K562 (cell line): ENCODE data around the gene COQ8A. TPM values are rescaled to one million over a fixed set of nuclear protein-coding genes. Genes with fewer than 3 reads are reported as not detected.

Experiments
- ATAC-seq: fragments of 200-7000 bp; cut with Tn5 transposase; 3 replicates; pipeline ENCODE4 v1.9.1; 2020; ENCODE audit warnings: moderate library complexity
- BruUV-seq: library from RNA; stranded (reverse); fragments of 400-500 nt; replicated peaks from 2 replicates; lab custom pipeline; 2021; lab: Mats Ljungman, UMichigan
- CTCF ChIA-PET: fragments of 300-600 bp; formaldehyde crosslinking; extraction: SDS; loops from one replicate; lab custom pipeline; 2021; ENCODE audit warnings: low intra/inter-chr PET ratio; lab: Yijun Ruan, JAX
- POLR2A ChIA-PET: fragments of 300-600, 350-650 bp; sonication (Branson Sonifier 250); formaldehyde crosslinking; extraction: SDS; loops from one replicate; lab custom pipeline; 2021; ENCODE audit warnings: antibody characterized with exemption, inconsistent platforms; lab: Yijun Ruan, JAX
- DNase-seq, 4 experiments: peaks; one replicate each; pipeline versions ENCODE4 v3.0.0 to v3.0.0-alpha.2; 2011 to 2018; ENCODE audit warnings: low spot score in 3 of 4, mixed read lengths in 3 of 4; ENCODE audit errors: extremely low read depth in 1 of 4
- FAIRE-seq: peaks from 2 replicates; lab custom pipeline; 2011; peaks lifted over from hg19 to GRCh38; lab: Jason Lieb, UNC
- H2AFZ ChIP-seq: 2 replicates; pipeline ENCODE4 v1.6.0; 2011; ENCODE audit warnings: low read depth, low read length, control low read depth, inconsistent platforms
- H3K27ac ChIP-seq: fragments of 200-600 bp; 3 replicates; pipeline ENCODE4 v1.8.0; 2011; ENCODE audit warnings: low read depth, mild to moderate bottlenecking, control low read depth, inconsistent platforms, low read length, moderate library complexity, mixed read lengths; ENCODE audit errors: extremely low read depth
- H3K27me3 ChIP-seq, 2 experiments: fragments of 300-600 bp in 1 of 2; 2 replicates in 1 of 2; 3 replicates in 1 of 2; pipeline versions ENCODE4 v1.6.0 to v1.8.0; 2011; ENCODE audit warnings: inconsistent platforms in 2 of 2, low read length in 2 of 2, mild to moderate bottlenecking in 1 of 2, mixed read lengths in 1 of 2, moderate library complexity in 1 of 2; ENCODE audit not compliant: control insufficient read depth in 2 of 2, insufficient read depth in 2 of 2
- H3K36me3 ChIP-seq: fragments of 300-600 bp; 3 replicates; pipeline ENCODE4 v1.8.0; 2011; ENCODE audit warnings: mild to moderate bottlenecking, low read length, inconsistent platforms; ENCODE audit not compliant: control insufficient read depth, insufficient read depth
- H3K4me1 ChIP-seq, 2 experiments: fragments of 200-600 bp in 1 of 2; replicated peaks in 1 of 2; 2 replicates in 1 of 2; 3 replicates in 1 of 2; pipeline versions ENCODE4 v1.5.1 to v1.8.0; 2011; ENCODE audit warnings: inconsistent platforms in 2 of 2, low read length in 2 of 2, mild to moderate bottlenecking in 1 of 2, mixed read lengths in 1 of 2, moderate library complexity in 1 of 2; ENCODE audit not compliant: control insufficient read depth in 2 of 2, insufficient read depth in 2 of 2
- H3K4me2 ChIP-seq: 2 replicates; pipeline ENCODE4 v1.6.1; 2011; ENCODE audit warnings: low read length, control low read depth, inconsistent platforms, mixed read lengths; ENCODE audit not compliant: insufficient read depth
- H3K4me3 ChIP-seq: fragments of 200-600 bp; sonication (generic), shearing (Covaris generic); 2 replicates; pipeline ENCODE4 v1.5.1; 2016; ENCODE audit warnings: control low read depth, inconsistent platforms
- H3K79me2 ChIP-seq: fragments of 200-600 bp; 3 replicates; pipeline ENCODE4 v1.8.0; 2011; ENCODE audit warnings: low read length, inconsistent platforms; ENCODE audit not compliant: control insufficient read depth, insufficient read depth
- H3K9ac ChIP-seq, 2 experiments: 2 replicates each; pipeline versions ENCODE4 v1.6.0 to v1.6.1; 2011; ENCODE audit warnings: low read depth in 2 of 2, low read length in 2 of 2, control low read depth in 1 of 2, inconsistent platforms in 1 of 2, mild to moderate bottlenecking in 1 of 2, mixed read lengths in 1 of 2; ENCODE audit not compliant: insufficient read depth in 1 of 2
- H3K9me1 ChIP-seq: one replicate; pipeline ENCODE4 v1.6.0; 2011; ENCODE audit warnings: inconsistent platforms, mild to moderate bottlenecking, low read length, moderate library complexity; ENCODE audit not compliant: control insufficient read depth, insufficient read depth
- H3K9me3 ChIP-seq: replicated peaks from 2 replicates; pipeline ENCODE4 v1.5.1; 2011; ENCODE audit warnings: low read depth, low read length, inconsistent platforms; ENCODE audit not compliant: control insufficient read depth, insufficient read depth
- H4K20me1 ChIP-seq: replicated peaks from 2 replicates; pipeline ENCODE4 v1.6.1; 2011; ENCODE audit warnings: low read length, inconsistent platforms, mixed read lengths; ENCODE audit not compliant: control insufficient read depth, insufficient read depth
- KDM2B ChIP-seq: fragments of 250-450 bp; sonication (Bioruptor Pico); IDR thresholded peaks from 2 replicates; pipeline ENCODE4 v1.8.0; 2021; ENCODE audit warnings: mild to moderate bottlenecking, moderate library complexity
- KLF10 ChIP-seq: fragments of 250-450 bp; sonication (Bioruptor Pico); IDR thresholded peaks from 2 replicates; pipeline ENCODE4 v1.6.1; 2021; ENCODE audit warnings: matching md5 sums
- RCOR1 ChIP-seq, 2 experiments: IDR thresholded peaks; 2 replicates each; pipeline ENCODE4 v1.6.1; 2012; ENCODE audit warnings: low read depth in 2 of 2, low read length in 2 of 2, borderline replicate concordance in 1 of 2, improper control_type of control experiment in 1 of 2
- SAP30 ChIP-seq: fragments of 200-600 bp; sonication (generic); IDR thresholded peaks from 2 replicates; pipeline ENCODE4 v1.6.1; 2012; ENCODE audit warnings: borderline replicate concordance, low read depth, mild to moderate bottlenecking, moderate library complexity, low read length, control low read depth, inconsistent platforms; ENCODE audit not compliant: insufficient read depth, poor library complexity, severe bottlenecking
- SMAD4 ChIP-seq: fragments of 250-450 bp; sonication (Bioruptor Pico); conservative IDR thresholded peaks from 2 replicates; pipeline ENCODE4 v1.8.0; 2021; ENCODE audit warnings: inconsistent platforms, mild to moderate bottlenecking, moderate library complexity
- WHSC1 ChIP-seq: IDR thresholded peaks from one replicate; pipeline ENCODE4 v1.6.1; 2012; ENCODE audit warnings: low read length, control low read depth, inconsistent platforms
- ZBTB7A ChIP-seq: IDR thresholded peaks from 2 replicates; pipeline ENCODE4 v1.6.1; 2011; ENCODE audit warnings: low read depth, mild to moderate bottlenecking, low read length, moderate library complexity, borderline replicate concordance; ENCODE audit not compliant: control insufficient read depth
- WGBS: fragments of 100-300 bp; shearing (Covaris generic); methylation state at CpG from one replicate; pipeline ENCODE4 v1.1.6; 2016; ENCODE audit warnings: low coverage, mixed read lengths; ENCODE audit not compliant: insufficient coverage; ENCODE audit errors: missing lambda C conversion rate; 5-methylcytosine and 5-hydroxymethylcytosine counted together
- in situ Hi-C: fragments of 300-500 bp; cut with MboI; formaldehyde crosslinking; loops from 4 replicates; pipeline ENCODE4 v1.15.0; 2018; ENCODE audit warnings: inconsistent platforms, mixed read lengths
- intact Hi-C: fragments of 100-400 bp; cut with micrococcal nuclease; formaldehyde crosslinking; loops from 2 replicates; pipeline ENCODE4 v1.14.2; 2022
- polyA plus RNA-seq, 8 experiments: library from polyadenylated mRNA; depleted of rRNA in 4 of 8; stranded (reverse) in 5 of 8; unstranded in 3 of 8; fragments of >200 nt; fragmentation: Nextera tagmentation in 2 of 8; fragmentation: Illumina TruSeq in 1 of 8; extraction: Ambion mirVana in 2 of 8; extraction: Trizol in 1 of 8; gene quantifications; 2 replicates each; pipeline versions ENCODE4 v1.2.1 to v1.2.3, GENCODE V29; 2011 to 2014; ENCODE audit warnings: inconsistent platforms in 1 of 8, missing spikeins in 1 of 8
- total RNA-seq, 7 experiments: library from RNA; depleted of rRNA in 6 of 7; stranded (reverse); fragments of >200 nt in 6 of 7; fragmentation: Illumina TruSeq in 2 of 7; extraction: Trizol in 2 of 7; gene quantifications; 2 replicates each; pipeline versions ENCODE4 v1.2.1 to v1.2.3, GENCODE V29; 2011 to 2021; ENCODE audit warnings: low replicate concordance in 1 of 7
- TF ChIP-seq, protein P1 (sequence below): sonication (generic); formaldehyde crosslinking; IDR thresholded peaks from 2 replicates; pipeline ENCODE4 v1.8.1; 2022; ENCODE audit warnings: missing genetic modification reagents
- TF ChIP-seq, protein P2 (sequence below): fragments of 200-800 bp; sonication (Bioruptor generic); IDR thresholded peaks from 2 replicates; pipeline ENCODE4 v1.6.1; 2017; ENCODE audit warnings: missing genetic modification characterization, missing compliant biosample characterization

Gene COQ8A
- total and polyA plus RNA-seq, 9 of the 15 experiments (the other 6 are each of a cell fraction or from before 2014, with no cell fraction given): 2.6 to 54.3 (median 32.4) TPM

DNA sequence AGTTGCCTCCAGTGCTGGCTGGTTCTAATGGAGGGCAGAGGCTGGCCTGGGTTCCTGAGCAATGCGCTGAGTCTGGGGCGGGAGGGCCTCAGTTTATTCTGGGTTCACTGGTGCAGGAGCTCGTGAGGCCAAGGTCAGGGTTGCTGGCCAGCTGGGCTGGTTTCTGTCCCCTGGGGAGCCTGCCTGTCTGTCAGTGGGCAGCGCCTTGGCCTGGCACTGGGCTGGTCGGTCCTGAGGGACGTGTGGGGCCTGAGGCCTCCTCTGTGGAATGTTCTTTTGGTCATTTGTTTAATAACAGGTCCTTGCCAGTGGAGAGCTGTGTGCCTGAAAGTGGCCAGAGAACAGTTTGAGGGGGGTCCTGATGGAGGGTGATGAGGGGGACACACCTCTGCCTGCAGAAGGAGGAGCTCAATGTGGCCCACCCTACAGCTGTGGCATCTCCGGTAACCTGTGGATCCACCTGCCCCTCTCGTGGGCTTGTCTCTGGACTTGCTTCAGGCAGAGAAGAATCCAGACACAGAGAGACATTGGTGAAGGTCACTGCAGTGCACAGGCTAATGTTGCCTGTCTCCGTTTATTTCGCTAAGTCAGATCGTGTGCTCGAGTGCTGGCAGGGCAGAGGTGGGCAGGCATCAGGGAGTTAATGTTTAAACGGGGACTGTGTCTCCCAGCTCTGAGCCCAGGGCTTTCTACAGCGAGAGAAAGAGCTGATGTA is 34.6 kb downstream of the COQ8A start:
- POLR2A ChIA-PET: interaction anchor here (0.7 to 1.0 kb wide), 3 partner anchors 14 to 1749 kb away, joined by 3 to 4 read pairs (median 3); no protein-coding TSS in a partner anchor
- H3K4me3 ChIP-seq: no peak overlapping the region
- WGBS: 72% methylated on average over 14 of the region's 14 CpGs
- H3K9me1 ChIP-seq: peaks cover 2% of the 10 kb centered on the region
- peak; percentile 25 for ATAC-seq
- BruUV-seq: no TSS peak
- no peak overlapping the region for H2AFZ ChIP-seq
- no peak overlapping the region for H3K4me2 ChIP-seq
- peaks cover 8% of the 10 kb centered on the region; the same call in 2 of the 3 replicates for H3K36me3 ChIP-seq
- peak overlapping the region in 1 of 2 experiments; percentile 39; a peak in 2 of 4 replicates for H3K9ac ChIP-seq
- H3K27ac ChIP-seq: no peak overlapping the region
- H3K79me2 ChIP-seq: no peaks in the 10 kb centered on the region
- in situ Hi-C loops (no loop called here), intact Hi-C loops (no loop called here)
- DNase-seq: no peak
- CTCF ChIA-PET: no interaction called here
- no peaks in the 10 kb centered on the region; the same call in 1 of the 2 replicates for H4K20me1 ChIP-seq
- peaks cover 0 to 12% of the 10 kb centered on the region in 2 experiments; a peak in 1 of 5 replicates for H3K4me1 ChIP-seq
- TF ChIP-seq, protein P1, sequence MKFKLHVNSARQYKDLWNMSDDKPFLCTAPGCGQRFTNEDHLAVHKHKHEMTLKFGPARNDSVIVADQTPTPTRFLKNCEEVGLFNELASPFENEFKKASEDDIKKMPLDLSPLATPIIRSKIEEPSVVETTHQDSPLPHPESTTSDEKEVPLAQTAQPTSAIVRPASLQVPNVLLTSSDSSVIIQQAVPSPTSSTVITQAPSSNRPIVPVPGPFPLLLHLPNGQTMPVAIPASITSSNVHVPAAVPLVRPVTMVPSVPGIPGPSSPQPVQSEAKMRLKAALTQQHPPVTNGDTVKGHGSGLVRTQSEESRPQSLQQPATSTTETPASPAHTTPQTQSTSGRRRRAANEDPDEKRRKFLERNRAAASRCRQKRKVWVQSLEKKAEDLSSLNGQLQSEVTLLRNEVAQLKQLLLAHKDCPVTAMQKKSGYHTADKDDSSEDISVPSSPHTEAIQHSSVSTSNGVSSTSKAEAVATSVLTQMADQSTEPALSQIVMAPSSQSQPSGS (CRISPR knock-in tag): no peak
- TF ChIP-seq, protein P2, sequence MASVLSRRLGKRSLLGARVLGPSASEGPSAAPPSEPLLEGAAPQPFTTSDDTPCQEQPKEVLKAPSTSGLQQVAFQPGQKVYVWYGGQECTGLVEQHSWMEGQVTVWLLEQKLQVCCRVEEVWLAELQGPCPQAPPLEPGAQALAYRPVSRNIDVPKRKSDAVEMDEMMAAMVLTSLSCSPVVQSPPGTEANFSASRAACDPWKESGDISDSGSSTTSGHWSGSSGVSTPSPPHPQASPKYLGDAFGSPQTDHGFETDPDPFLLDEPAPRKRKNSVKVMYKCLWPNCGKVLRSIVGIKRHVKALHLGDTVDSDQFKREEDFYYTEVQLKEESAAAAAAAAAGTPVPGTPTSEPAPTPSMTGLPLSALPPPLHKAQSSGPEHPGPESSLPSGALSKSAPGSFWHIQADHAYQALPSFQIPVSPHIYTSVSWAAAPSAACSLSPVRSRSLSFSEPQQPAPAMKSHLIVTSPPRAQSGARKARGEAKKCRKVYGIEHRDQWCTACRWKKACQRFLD (CRISPR knock-in tag): no peak
- TF ChIP-seq KLF10 (CRISPR knock-in tag) (no peak), KDM2B (CRISPR knock-in tag) (no peak), WHSC1 (no peak), SMAD4 (CRISPR knock-in tag) (no peak), ZBTB7A (no peak), RCOR1 (IDR thresholded peaks at IDR 0.05; ENCODE audit: borderline replicate concordance in 1 of 2, low read depth in 2 of 2, low read length in 2 of 2) (no peak), SAP30 (no peak)
- H3K9me3 ChIP-seq: no peaks in the 10 kb centered on the region
- H3K27me3 ChIP-seq: no peaks in the 10 kb centered on the region
- no peak for FAIRE-seq
